OCI-LY3 (cell line): ENCODE data around the gene SPG7.

Source experiments
- CTCF ChIP-seq: fragments of 200-600, 300-600 bp; sonication (generic); IDR thresholded peaks from 2 replicates; pipeline ENCODE4 v1.5.1; 2014; ENCODE audit warnings: antibody characterized with exemption, low read length, low read depth
- EZH2phosphoT487 ChIP-seq: fragments of 200-600 bp; shearing (Covaris generic); IDR thresholded peaks from 2 replicates; pipeline ENCODE4 v1.6.1; 2018; ENCODE audit warnings: antibody characterized with exemption, mixed run types, low read depth

- no peak for TF ChIP-seq CTCF
- TF ChIP-seq EZH2phosphoT487: no peak
Measured at GRCh38 chr16:89458967-89459366, 49.2 kb upstream of the SPG7 start.
